HG03520 (cell line): Measurements from ENCODE around the gene BRD2.
A peak's percentile ranks its signal among the peaks of the same experiment; 100 is the strongest.

Experiments
- ATAC-seq: cut with Tn5 transposase; IDR thresholded peaks from one replicate; pipeline ENCODE4 v1.9.1; 2021; ENCODE audit warnings: mild to moderate bottlenecking, moderate library complexity; ENCODE audit not compliant: unreplicated experiment

BRD2 gene

GRCh38 chr6:32947552-32948465 is 20.6 kb upstream of the BRD2 start:
- no peak for ATAC-seq

DNA sequence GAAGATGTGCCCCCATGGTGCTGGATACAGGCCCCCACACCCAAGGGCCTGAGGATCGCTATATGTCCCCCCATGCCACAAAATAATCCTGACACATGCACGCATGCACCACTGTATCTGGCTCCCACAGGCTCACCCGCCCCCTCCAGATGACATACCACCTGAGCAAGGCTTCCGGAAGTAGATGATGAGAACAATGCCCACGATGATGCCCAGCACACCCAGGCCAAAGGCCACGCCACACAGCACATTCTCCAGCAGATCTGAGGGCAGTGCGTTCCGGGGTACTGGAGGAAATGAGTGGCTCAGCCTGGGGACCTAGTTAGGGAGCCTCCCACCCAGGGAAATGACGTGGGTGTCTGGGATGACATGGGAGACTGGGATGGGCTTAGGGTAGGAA is 19.3 kb upstream of the BRD2 start:
- ATAC-seq: no peak

DNA sequence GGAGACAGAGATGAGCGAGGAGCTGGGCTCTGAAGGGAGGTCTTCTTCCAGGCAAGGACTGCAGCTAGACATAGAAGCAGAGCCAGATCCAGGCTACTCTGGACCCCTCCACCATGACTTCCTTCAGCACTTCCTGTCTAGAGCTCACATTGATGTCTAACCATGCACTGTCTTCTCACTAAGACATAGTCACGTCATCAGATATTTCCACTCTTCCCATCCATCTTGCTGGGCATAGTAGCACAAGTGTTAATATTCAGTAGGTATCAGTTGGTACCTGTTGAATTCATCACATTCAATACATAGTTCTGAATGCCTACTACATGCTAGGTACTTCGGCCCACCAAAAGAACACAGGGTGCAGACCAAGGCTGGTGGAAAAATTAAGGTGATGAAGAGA is 18.4 kb upstream of the BRD2 start:
- no peak for ATAC-seq

DNA sequence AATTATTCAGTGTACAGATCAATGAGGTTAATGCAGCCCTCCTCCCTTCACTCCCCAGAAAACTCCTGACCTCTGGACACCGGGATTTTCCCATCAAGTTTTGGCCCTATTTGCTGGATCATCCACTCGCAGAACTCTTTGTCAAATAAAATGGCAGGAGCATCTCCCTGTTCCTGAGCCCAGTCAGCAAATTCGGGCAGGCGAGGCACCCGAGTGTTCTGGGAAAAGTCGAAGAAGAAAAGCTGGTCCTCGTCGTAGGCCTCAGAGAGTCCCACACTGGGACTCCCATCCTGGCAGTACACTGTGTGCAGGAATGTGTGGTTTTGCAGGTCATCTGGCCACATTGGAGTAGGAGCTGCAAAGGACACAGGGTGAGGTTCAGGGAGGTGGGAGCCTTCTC is 17.9 kb upstream of the BRD2 start:
- no peak for ATAC-seq

GRCh38 chr6:32952817-32953739 is 15.3 kb upstream of the BRD2 start, which contains the start of gene HLA-DMA:
Gene HLA-DMA (minus strand): TSS chr6:32953097. CDS start chr6:32953036, 61 bp downstream.
- peak; percentile 80 for ATAC-seq

DNA sequence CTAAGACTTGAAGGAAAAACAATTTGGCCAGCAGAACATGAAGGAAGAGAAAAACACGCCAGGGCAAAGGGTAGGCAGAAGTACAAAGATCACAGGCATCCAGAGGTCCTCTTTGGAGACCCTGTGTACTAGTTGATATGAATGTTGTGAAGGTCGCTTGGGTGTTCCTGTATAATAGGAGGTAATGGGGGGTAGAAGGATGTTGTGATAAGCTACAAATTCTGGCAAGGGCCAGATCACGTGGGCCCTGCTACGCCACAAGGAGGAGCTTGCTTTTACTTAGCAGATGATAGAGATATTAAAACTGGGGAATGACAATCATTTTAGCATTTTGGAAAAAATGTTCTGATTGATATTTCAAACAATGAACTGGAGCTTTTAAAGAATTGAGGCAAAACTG is 14.6 kb upstream of the BRD2 start:
- ATAC-seq: no peak

GRCh38 chr6:32954267-32954666 is 14.1 kb upstream of the BRD2 start:
- ATAC-seq: no peak

DNA sequence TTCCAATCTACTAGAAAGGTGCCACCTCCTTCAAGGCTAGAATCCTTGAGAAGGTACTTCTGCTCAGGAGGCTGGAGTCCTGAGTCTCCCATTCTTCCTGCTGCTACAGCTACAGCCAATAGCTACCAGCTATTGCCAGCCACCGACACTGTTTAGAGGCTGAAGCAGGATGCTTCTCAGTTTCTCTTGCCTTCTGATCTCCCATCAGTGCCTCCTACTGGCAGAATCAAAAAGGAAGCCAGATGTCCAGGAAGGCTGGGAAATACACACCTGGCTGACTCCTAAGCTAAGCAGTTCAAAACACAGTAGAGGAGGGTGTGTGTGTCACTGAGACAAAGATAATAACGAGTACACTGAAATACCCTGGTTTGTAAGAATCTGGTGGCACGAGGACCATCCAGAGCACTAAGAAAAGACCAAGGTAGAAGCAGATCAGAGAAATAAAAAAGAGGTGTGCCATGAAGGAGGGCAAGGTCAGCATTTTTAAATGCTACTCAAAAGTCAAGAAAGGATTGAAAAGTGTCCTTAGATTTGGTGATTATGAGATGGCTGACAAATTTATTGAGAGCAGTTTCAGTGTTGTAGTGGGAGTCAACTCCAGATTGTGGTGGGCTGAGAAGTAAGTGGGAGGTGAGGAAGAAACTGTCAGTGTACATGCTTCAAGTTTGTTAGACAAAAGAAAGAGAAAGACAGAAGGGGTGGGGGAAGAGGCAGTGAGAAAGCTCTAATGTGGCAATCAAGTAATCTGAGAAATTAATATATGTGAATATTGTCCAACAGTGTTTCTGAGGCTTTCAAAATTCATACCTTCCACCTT is 13.2 kb upstream of the BRD2 start:
- no peak for ATAC-seq

GRCh38 chr6:32956176-32956575 is 12.2 kb upstream of the BRD2 start:
- ATAC-seq: no peak

DNA sequence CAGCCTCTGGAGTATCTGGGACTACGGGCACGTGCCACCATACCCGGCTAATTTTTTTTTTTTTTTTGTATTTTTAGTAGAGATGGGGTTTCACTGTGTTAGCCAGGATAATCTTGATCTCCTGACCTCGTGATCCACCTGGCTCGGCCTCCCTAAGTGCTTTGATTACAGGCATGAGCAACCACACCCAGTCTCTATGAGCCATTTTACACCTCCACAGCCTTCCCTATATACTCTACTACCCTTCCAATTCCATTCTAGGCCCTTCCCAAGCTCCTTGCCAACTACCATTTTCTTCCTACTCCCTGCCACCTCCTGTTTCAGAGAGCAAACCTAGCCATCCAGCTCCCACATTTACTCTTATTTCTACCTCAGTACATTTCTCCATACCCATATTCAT is 7.8 kb upstream of the BRD2 start:
- ATAC-seq: no peak

DNA sequence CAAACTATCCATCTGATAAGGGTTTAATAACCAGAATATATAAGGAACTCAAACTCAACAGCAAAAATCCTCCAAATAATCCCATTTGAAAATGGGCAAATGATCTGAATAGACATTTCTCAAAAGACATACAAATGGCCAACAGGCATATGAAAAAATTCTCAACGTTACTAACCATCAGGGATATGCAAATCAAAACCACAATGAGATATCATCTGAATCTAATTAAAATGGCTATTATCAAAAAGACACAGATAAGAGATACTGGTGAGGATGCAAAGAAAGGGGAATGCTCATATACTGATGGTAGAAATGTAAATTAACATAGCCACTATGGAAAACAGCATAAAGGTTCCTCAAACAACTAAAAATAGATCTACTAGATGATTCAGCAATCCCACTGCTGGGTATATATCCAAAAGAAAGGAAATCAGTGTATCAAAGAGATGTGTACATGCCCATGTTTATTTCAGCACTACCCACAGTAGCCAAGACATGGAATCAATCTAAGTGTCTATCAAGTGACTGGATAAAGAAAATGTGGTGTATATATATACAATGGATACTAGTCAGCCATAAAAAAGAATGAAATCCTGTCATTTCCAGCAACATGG is 6.1 kb upstream of the BRD2 start:
- ATAC-seq: no peak

- no peak for ATAC-seq
Measured at GRCh38 chr6:32963866-32964265, 4.5 kb upstream of the BRD2 start.

DNA sequence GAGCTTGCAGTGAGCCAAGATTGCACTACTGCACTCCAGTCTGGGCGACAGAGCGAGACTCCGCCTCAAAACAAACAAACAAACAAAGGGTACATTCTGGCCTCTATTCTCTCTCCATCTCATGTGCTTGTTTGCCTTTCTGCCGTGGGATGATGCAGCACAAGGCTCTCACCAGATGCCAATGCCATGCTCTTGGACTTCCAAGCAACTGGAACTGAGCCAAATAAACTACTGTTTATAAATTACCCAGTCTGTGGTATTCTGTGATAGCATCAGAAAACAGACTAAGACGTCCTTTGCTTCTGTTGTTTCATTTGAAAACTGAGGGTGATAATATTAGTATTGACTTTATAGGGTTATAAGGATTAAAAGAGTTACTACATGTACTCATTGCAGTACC is 3.6 kb upstream of the BRD2 start:
- no peak for ATAC-seq

GRCh38 chr6:32967151-32968091 is 973 bp upstream of the BRD2 start:
- no peak for ATAC-seq

DNA sequence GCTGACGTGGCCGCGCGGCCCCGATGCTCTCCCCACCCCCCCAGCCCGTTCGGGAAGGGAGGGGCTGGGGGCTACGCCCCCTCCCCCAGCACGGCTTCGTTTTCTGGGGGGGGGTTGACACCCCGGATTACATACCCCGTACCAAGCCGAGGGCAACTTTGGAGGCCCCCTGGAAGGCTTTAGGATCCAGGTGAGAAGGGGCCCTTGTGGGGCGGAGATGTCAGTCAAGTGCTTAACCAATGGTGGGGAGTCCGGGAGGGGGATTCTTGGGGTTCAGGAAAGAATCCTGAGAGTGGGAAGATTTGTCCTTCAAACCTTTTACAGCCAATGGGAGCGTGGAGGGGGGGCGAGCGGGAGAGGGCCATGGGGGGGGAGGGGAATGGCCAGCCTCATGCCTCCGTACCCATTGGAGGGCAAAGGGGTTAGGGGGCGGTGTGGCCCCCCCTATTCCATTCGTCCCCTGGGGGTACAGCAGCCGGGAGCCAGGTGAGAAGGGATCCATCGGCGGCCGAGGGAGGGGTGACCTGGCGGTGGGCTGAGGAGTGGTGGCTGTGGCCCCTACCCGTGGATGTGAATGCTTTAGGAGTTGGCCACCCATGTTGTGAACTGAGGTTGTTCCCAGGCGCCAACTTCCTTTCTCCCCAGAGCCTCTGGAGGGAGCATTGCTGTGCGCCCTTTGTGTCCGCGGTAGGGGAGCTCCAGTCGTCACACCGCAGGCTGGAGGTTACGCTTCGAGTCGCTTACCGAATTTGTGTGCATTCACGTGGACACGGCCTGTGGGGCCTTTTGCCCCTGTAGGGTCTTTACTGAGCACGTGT is 682 bp downstream of the BRD2 start:
- no peak for ATAC-seq

DNA sequence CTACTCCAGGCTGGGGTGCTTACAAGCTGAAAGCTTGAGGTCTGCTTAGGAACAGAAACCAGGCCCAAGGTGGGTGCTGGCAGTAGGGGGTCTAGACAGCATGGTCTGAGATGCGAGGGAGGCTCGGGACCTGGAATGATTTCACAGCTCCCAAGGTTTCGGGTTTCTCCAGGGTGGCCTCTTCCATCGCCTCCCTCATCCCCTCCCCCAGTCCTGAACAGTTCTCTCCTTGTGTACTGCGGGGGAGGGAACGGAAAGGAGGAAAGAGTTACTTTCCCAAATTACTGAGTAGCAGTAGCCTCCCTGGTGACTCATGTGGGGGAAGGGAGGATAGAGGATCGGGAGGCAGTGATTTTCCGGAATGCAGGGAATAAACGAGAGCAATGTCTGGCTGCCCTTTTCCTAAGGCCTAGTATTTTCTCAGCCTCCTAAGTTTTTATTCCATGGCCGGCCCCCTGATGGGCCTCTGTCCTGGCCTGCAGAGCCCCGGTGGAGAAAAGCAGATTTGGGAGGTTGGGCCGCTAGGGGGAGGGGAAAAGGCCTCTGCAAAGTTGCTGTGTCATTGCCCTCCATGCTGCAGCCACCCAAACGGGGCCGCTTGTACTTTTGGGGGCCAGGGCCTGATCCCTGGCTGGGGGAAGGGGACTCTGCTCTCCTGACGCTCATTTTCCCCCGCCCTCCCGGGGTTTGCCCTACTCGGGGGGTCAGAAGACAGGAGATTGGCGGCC is 1.5 kb downstream of the BRD2 start:
- ATAC-seq: no peak

- ATAC-seq: no peak
Measured at GRCh38 chr6:32970413-32971241, 2.2 kb downstream of the BRD2 start.
